PFSK-1 (cell line): Measurements from ENCODE around the gene FER.

ENCODE experiments used
- POLR2AphosphoS5 ChIP-seq: IDR thresholded peaks from 2 replicates; pipeline ENCODE4 v1.6.1; 2012; ENCODE audit warnings: low read depth, mild to moderate bottlenecking, control low read depth, low read length, moderate library complexity
- TAF1 ChIP-seq: IDR thresholded peaks from 2 replicates; pipeline ENCODE4 v1.6.1; 2012; ENCODE audit warnings: low read length, control low read depth, borderline replicate concordance; ENCODE audit not compliant: insufficient read depth

GRCh38 chr5:109180668-109181067 is 433.0 kb downstream of the FER start:
- TF ChIP-seq POLR2AphosphoS5 (no peak), TAF1 (no peak)
